NCI-H774 (cell line): ENCODE data around the gene EIF1.
"Not testable (repeated sequence)": the region's sequence is repeated elsewhere in the genome, so short reads cannot be mapped to it uniquely, and the experiment has no call there.

Source experiments
- DNase-seq: peaks from one replicate; lab custom pipeline; 2025; lab: John Stamatoyannopoulos, UW

Gene EIF1

GRCh38 chr17:41688641-41689496, at the start of gene EIF1:
Gene EIF1, plus strand, starts transcription at chr17:41688885. Its CDS starts 154 bp downstream, at chr17:41689039.
- DNase-seq = peak; percentile 100

GRCh38 chr17:41638941-41639340, 49.7 kb upstream of the EIF1 start:
- no peak for DNase-seq

DNA sequence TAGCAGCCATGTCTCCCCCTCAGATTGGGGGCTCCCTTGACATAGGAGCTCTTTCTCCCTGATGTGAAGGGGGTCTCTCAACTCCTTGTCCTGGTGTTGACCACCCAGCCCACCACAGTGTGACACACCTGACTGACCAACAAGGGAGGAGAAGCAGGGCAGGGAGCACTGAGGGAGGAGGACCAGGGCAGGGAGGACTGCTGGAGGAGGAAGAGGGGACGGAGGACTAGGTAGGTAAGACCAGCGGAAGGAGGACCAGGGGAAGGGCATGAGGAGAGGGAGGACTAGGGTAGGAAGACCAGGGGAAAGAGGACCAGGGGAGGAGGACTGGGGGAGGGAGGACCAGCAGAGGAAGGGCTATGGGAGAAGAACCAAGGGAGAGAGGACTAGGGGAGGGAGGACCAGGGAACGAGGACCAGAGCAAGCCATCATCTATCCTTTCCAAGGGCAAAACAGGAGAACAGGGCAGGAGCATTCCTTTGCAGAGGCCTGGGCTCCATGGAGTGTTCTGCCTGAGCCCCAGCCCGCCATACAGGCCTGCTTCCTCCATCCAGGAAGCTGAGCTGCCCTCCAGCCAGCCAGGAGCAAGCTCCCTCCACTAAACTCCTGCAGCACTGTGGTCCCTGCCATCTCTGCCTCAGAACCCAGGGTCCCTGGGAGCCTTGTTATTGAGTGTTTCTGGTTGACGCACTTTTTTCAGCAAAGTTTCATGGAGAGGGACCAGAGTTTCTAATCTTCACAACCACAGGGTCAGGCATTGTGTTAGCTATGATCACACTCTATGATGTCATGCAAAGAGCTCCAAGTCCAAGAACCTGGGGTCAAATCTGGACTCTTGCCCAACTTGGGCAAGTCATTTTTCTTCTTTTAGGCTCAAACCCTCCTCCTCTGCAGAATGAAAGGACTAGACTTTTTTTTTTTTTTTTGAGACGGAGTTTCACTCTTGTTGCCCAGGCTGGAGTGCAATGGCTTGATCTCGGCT, 48.9 kb upstream of the EIF1 start:
- no peak for DNase-seq

DNA sequence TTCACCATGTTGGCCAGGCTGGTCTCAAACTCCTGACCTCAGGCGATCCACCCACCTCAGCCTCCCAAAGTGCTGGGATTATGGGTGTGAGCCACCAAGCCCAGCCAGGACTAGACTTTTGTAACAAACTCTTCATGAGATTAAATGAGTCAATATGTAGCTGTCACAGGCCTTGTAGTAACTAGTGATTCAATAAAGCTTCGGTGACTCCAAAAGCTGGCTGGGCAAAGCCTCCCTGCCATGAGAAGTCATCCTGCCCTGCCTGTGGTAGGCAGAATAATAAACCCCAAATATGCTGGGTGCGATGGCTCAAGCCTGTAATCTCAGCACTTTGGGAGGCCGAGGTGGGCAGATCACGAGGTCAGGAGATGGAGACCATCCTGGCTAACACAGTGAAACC, 48.1 kb upstream of the EIF1 start:
- not testable (repeated sequence) for DNase-seq

GRCh38 chr17:41642252-41643156, 46.2 kb upstream of the EIF1 start:
- no peak for DNase-seq

GRCh38 chr17:41647038-41647813, 41.5 kb upstream of the EIF1 start:
- DNase-seq = no peak

GRCh38 chr17:41647940-41648410, 40.7 kb upstream of the EIF1 start:
- DNase-seq = peak; percentile 84

DNA sequence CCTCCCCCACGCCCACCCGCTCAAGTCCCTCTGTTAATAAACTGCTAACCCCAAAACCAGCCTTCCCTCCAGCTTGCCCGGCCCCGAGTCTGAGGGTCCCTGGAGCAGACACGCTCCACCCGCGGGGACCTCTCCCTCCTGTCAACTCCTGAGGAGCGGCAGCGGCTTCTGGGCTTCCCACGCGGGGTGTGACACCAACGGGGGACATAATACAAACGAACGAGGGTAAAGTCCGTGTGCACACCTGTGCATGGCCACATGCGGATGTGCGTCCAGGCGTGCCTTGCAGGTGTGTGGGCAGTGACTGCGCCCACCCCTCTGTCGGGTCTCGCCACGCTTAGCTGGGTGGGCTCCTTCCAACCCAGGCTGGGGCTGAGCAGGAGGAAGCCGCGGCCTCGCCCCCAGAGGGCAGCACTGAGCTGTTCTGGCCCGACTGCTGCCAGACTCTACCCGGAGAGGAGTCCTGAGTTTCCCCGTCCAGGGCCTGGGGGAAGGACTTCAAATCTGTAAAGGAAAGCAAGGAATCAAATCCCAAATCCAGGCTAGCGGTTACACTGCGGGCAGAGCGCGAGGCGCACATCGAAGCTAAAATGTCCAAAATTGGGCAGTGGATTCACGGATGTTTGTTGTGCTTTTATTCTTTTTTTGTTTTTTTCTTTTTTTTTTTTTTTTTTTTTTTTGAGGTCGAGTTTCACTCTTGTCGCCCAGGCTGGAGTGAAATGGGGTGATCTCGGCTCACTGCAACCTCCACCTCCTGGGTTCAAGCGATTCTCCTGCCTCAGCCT, 40.1 kb upstream of the EIF1 start:
- peak; percentile 82 for DNase-seq

DNA sequence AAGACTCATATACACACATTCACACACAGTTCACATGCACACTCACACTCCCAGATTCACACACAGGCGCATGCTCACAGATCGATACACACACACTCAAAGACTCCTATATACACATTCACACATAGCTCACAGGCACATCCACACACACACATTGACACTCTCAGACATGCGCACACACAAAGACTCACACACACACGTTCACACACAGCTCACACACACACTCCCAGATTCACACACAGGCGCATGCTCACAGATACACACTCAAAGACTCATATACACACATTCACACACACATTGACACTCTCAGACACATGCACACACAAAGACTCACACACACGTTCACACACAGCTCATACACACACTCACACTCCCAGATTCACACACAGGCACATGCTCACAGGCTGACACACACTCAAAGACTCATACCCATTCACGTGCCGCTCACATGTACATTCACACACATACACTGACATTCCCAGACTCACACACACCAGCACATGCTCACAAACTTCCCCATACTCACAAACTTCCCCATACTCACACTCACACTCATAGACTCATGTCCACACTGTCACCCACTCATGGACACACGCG, 38.7 kb upstream of the EIF1 start:
- no peak for DNase-seq

- DNase-seq = no peak
Measured at GRCh38 chr17:41650794-41651624, 37.7 kb upstream of the EIF1 start.

DNA sequence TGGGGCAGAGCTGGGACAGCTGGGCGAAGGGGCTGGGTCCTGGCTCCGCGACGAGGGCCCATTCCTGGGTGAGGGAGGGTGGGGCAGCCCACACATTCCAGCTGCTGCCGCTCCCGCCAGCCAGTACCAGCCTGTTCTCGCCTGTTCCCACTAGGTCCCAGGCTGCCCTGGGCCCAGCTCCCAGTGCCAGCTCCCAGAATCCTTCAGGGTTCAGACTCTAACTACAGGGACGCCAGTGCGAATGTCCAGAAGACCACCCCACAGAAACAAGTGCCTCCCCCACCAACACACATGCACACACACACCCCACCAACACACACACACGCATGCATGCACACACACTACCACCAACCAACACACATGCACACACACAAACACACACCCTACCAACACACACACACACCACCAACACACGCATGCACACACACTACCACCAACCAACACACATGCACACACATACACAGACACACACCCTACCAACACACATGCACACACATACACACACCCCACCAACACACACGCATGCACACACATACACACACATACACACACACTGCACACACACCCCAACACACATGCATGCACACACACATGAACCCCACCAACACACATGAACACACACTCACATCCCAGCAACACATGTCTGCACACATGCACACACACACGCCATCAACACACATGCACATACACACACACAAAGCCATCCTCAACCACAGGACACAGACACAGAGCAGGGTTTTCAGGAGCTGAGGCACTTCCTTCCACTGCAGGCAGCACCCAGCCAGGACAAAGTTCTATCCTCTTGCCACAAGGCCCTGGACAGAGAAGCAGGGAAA, 36.8 kb upstream of the EIF1 start:
- DNase-seq = no peak

DNA sequence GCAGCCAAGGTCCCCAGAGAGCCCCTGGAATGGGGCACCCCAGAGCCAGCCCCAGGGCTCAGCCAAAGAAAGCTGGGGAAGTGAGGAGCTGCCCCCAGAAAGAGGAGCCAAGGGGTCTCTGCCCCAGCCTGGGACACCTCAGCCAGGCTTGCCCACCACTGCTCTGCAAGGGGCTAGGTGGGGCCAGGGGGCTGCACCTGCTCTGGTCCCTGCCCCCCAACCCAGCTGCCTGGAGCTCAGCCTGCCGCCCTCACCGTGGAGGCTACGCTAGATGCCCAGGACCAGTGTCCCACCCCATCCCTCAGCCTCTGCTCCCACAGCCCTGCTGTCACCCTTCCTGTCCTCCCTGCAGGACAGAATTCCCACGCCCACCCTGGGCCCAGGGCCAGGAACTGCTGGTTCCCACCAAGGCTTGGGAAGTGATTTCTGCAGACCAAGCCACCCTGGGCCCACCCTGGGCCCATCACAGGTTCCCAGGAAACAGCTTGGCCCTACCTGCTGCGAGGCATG, 36.2 kb upstream of the EIF1 start:
- no peak for DNase-seq

GRCh38 chr17:41653421-41653820, 35.3 kb upstream of the EIF1 start:
- no peak for DNase-seq

- no peak for DNase-seq
Measured at GRCh38 chr17:41653892-41654677, 34.6 kb upstream of the EIF1 start.

- no peak for DNase-seq
Measured at GRCh38 chr17:41654678-41655607, 33.7 kb upstream of the EIF1 start.
